Transverse colon (tissue), 4 donors: ENCODE data around the gene CNNM2.

Experiments
- POLR2A ChIP-seq: fragments of 450-650 bp; IDR thresholded peaks from one replicate; pipeline ENCODE4 v1.6.1; 2016; ENCODE audit warnings: antibody characterized with exemption, mild to moderate bottlenecking, moderate library complexity
- POLR2AphosphoS5 ChIP-seq, 3 donors: sonication (generic); formaldehyde crosslinking; IDR thresholded peaks; one replicate each; pipeline ENCODE4 v1.6.1; 2016; ENCODE audit warnings: antibody characterized with exemption in 3 of 3
- TF ChIP-seq, protein P1 (sequence below), 5 experiments: fragments of 200-600 bp in 3 of 5; fragments of 450-650 bp in 2 of 5; sonication (generic) in 3 of 5; IDR thresholded peaks; 1 replicate in 2 of 5; 2 replicates in 3 of 5; pipeline ENCODE4 v1.5.1; 2016 to 2017; ENCODE audit warnings: antibody characterized with exemption in 5 of 5, inconsistent platforms in 3 of 5, mild to moderate bottlenecking in 2 of 5, moderate library complexity in 1 of 5

DNA sequence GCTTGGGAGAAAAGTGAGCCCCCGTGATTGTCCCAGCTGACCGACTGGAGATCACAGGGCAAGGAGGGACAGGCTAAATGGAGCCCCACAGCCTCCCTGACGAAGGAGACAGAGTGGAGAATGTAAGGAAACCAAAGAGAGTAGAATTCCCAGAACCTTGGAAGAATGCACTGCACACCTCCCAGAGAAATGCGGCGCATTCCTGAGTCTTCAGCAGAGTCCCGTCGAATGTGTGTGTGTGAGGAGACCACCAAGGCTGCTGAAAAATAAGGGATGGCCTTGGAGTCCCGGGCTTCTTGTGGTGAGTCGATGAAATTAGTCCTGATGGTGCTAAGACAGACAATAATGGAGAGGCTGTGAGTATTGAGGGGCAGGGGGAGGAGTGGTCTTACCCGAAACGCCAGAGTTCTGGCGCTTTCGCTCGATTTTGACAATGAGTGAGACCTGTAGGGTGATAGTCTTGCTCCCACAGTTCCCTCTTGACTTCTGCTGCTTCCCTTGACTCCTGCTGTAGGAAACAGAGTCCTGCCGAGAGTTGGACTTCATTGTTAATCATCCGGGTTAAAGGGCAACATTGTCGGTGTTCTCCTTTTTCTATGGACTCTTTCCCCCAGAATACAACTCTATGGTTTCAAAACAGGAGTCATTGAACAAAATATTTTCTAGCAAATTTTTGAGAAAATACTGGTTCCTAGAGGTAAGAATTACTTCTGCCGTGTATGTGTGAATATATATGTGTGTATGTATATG, 103.2 kb downstream of the CNNM2 start:
- TF ChIP-seq, protein P1, sequence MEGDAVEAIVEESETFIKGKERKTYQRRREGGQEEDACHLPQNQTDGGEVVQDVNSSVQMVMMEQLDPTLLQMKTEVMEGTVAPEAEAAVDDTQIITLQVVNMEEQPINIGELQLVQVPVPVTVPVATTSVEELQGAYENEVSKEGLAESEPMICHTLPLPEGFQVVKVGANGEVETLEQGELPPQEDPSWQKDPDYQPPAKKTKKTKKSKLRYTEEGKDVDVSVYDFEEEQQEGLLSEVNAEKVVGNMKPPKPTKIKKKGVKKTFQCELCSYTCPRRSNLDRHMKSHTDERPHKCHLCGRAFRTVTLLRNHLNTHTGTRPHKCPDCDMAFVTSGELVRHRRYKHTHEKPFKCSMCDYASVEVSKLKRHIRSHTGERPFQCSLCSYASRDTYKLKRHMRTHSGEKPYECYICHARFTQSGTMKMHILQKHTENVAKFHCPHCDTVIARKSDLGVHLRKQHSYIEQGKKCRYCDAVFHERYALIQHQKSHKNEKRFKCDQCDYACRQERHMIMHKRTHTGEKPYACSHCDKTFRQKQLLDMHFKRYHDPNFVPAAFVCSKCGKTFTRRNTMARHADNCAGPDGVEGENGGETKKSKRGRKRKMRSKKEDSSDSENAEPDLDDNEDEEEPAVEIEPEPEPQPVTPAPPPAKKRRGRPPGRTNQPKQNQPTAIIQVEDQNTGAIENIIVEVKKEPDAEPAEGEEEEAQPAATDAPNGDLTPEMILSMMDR (IDR thresholded peaks at IDR 0.05): no peak
- TF ChIP-seq POLR2A: no peak
- no peak for TF ChIP-seq POLR2AphosphoS5 (IDR thresholded peaks at IDR 0.05)
